Activated T-helper 9 cell treated with anti-CD3 and anti-CD28 coated beads, Interleukin-2, amount 50 U/mL, for 16 hours (primary cell): ENCODE results near the gene FOXQ1.

Experiments
- DNase-seq: peaks from one replicate; pipeline ENCODE4 v3.0.0-alpha.2; 2020; ENCODE audit warnings: low read depth

Gene FOXQ1

DNA sequence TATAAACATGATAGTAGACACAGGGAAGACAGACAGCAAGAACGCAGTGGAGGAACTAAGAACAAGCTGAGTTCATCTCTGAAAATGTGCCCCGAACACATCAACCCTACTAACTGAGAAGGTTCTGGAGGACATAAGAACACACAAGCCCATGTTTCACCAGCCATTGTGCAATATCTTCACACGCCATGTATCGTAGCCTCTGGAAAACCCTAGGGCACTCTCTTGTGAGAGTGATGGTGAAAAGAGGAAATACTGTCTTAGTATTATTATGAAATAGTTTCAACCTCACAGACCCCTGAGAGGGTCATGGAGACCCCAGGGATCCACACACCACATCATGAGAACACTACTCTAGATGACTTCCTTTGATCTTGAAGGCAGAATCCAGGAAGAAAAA is 51.4 kb downstream of the FOXQ1 start:
- DNase-seq: no peak

DNA sequence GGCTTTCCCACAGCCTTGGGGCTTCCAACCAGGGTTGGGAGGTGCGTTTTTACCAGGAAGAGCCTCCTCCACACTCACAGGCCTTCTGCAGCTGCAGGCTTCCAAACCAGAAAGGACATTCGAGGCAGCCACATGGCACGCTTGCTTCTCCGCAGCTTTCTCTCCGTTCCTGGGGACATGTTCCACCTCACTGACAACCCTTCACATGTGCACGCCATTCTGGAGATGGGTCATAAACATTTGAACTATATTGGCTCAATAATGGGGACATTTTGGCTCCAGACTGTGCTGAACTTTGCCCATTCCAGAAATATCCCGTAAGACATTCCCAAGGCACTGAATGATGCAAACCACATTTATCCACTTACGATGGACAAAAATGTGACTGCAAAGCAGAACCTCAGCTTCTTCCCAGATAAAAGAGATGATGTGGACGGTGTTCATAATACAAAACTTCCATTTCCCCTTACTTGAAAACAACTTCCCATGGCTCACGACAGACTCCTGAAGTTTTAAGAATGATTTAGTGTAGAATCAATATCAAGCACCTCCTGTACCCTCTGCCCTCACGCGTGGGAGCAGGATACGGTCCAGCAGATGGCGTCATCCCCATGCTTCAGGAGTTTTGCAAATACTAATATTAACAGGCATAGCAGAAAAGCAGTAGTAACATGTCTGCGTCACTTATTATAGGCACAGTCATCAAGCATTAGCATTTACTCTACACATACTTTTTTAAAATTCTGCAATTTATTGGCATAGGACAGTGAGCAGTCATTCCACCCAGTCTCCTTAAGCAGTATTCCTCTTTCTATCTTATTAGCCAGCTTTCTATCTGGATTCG is 52.1 kb downstream of the FOXQ1 start:
- DNase-seq: no peak
